T-cell (primary cell): Measurements from ENCODE around the gene RAB7A. TPM values are rescaled to one million over a fixed set of nuclear protein-coding genes. Genes with fewer than 3 reads are reported as not detected.
A peak's percentile ranks its signal among the peaks of the same experiment; 100 is the strongest.
"Not testable (repeated sequence)": the region's sequence is repeated elsewhere in the genome, so short reads cannot be mapped to it uniquely, and the experiment has no call there.

Experiments used
- ATAC-seq, 4 experiments: fragments of 200-7000 bp in 3 of 4; fragments of 150-1000 bp in 1 of 4; cut with Tn5 transposase; replicated peaks in 1 of 4; 1 replicate in 3 of 4; 2 replicates in 1 of 4; pipeline ENCODE4 v1.10.0; 2021; ENCODE audit warnings: moderate library complexity in 3 of 4, mild to moderate bottlenecking in 2 of 4, moderate number of reproducible peaks in 1 of 4
- CTCF ChIA-PET, 2 donors: fragments of 300-600 bp; sonication (Branson Sonifier 250); formaldehyde crosslinking; loops; one replicate each; lab custom pipeline; 2022; ENCODE audit warnings: antibody characterized with exemption in 2 of 2; lab: Charles Lee
- POLR2A ChIA-PET, 2 donors: fragments of 300-600 bp; sonication (Branson Sonifier 250); formaldehyde crosslinking; loops; one replicate each; lab custom pipeline; 2022; ENCODE audit warnings: antibody characterized with exemption in 2 of 2; lab: Charles Lee
- DNase-seq, 35 experiments: peaks; one replicate each; pipeline versions ENCODE4 v3.0.0 to v3.0.0-alpha.2; 2013 to 2023
- H3K27ac ChIP-seq: one replicate; pipeline ENCODE4 v1.5.1; 2013; ENCODE audit warnings: low read length
- H3K27me3 ChIP-seq, 2 experiments: replicated peaks in 1 of 2; 1 replicate in 1 of 2; 2 replicates in 1 of 2; pipeline versions ENCODE4 v1.6.1 to v1.7.0; 2013; ENCODE audit warnings: low read length in 1 of 2, mixed read lengths in 1 of 2; ENCODE audit not compliant: control insufficient read depth in 2 of 2, insufficient read depth in 2 of 2; ENCODE audit errors: extremely low read depth in 1 of 2
- H3K36me3 ChIP-seq, 2 donors: 1 replicate in 1 of 2; 2 replicates in 1 of 2; pipeline versions ENCODE4 v1.6.1 to v1.7.0; 2013; ENCODE audit warnings: low read length in 1 of 2; ENCODE audit not compliant: control insufficient read depth in 2 of 2, insufficient read depth in 1 of 2; ENCODE audit errors: extremely low read depth in 1 of 2
- H3K4me1 ChIP-seq, 2 experiments: 1 replicate in 1 of 2; 2 replicates in 1 of 2; pipeline versions ENCODE4 v1.6.1 to v1.7.0; 2013; ENCODE audit warnings: low read length in 2 of 2, mixed read lengths in 1 of 2; ENCODE audit not compliant: insufficient read depth in 2 of 2, control insufficient read depth in 1 of 2; ENCODE audit errors: extremely low read depth in 1 of 2
- H3K4me3 ChIP-seq, 2 donors: 1 replicate in 1 of 2; 2 replicates in 1 of 2; pipeline versions ENCODE4 v1.5.1 to v1.7.0; 2013; ENCODE audit warnings: mild to moderate bottlenecking in 2 of 2, low read length in 1 of 2, moderate library complexity in 1 of 2; ENCODE audit not compliant: control insufficient read depth in 1 of 2; ENCODE audit errors: extremely low read depth in 1 of 2
- H3K9me3 ChIP-seq: 2 replicates; pipeline ENCODE4 v1.7.0; 2013
- H3K27ac Mint-ChIP-seq, 2 donors: one replicate each; pipeline ENCODE4 v1.8.0; 2020 to 2021; ENCODE audit warnings: mild to moderate bottlenecking in 2 of 2, mixed read lengths in 2 of 2
- H3K27me3 Mint-ChIP-seq, 2 donors: one replicate each; pipeline ENCODE4 v1.8.0; 2021 to 2022; ENCODE audit warnings: mixed read lengths in 2 of 2
- H3K36me3 Mint-ChIP-seq: one replicate; pipeline ENCODE4 v1.8.0; 2021; ENCODE audit warnings: mixed read lengths
- H3K4me1 Mint-ChIP-seq, 3 donors: one replicate each; pipeline ENCODE4 v1.8.0; 2020 to 2022; ENCODE audit warnings: mixed read lengths in 3 of 3, mild to moderate bottlenecking in 1 of 3
- H3K4me3 Mint-ChIP-seq, 3 donors: one replicate each; pipeline ENCODE4 v1.8.0; 2020 to 2022; ENCODE audit warnings: mild to moderate bottlenecking in 3 of 3, mixed read lengths in 3 of 3, moderate library complexity in 3 of 3
- H3K9me3 Mint-ChIP-seq, 3 donors: one replicate each; pipeline ENCODE4 v1.8.0; 2020 to 2022; ENCODE audit warnings: mixed read lengths in 3 of 3
- WGBS: methylation state at CpG from one replicate; pipeline ENCODE4 v1.1.5; 2013; ENCODE audit warnings: missing lambda C conversion rate; ENCODE audit not compliant: insufficient coverage; 5-methylcytosine and 5-hydroxymethylcytosine counted together
- total RNA-seq, 35 experiments: library from RNA in 6 of 35; stranded (reverse) in 6 of 35; fragments of 120-200 nt in 1 of 35; gene quantifications; one replicate each; pipeline versions ENCODE4 v1.2.1 to v1.2.4 and lab custom pipeline; 2013 to 2026

RAB7A gene
- total RNA-seq, 5 donors from 2014 or later (not counting 1 experiment from before 2014, with no cell fraction given) = 130 to 161 (median 140) TPM

- WGBS = 89% methylated on average over 3 of the region's 7 CpGs
- DNase-seq, ATAC-seq, H3K27ac Mint-ChIP-seq, H3K36me3 Mint-ChIP-seq, H3K27me3 ChIP-seq, H3K4me1 ChIP-seq, H3K27ac ChIP-seq, H3K4me3 Mint-ChIP-seq, H3K27me3 Mint-ChIP-seq, H3K4me3 ChIP-seq, CTCF ChIA-PET, H3K36me3 ChIP-seq, H3K9me3 Mint-ChIP-seq, H3K9me3 ChIP-seq, H3K4me1 Mint-ChIP-seq: not testable (repeated sequence)
- POLR2A ChIA-PET = interaction anchor here in 1 of 2 donors (0.6 kb wide), 1 partner anchor 58 kb away, joined by 3 read pairs; no protein-coding TSS in a partner anchor
Observed at GRCh38 chr3:128829925-128830625, 104.1 kb downstream of the RAB7A start.

GRCh38 chr3:128830762-128831161, 104.8 kb downstream of the RAB7A start:
- H3K9me3 Mint-ChIP-seq, H3K27ac ChIP-seq, H3K27me3 Mint-ChIP-seq, H3K36me3 Mint-ChIP-seq, ATAC-seq, CTCF ChIA-PET, H3K4me3 Mint-ChIP-seq, POLR2A ChIA-PET, H3K27me3 ChIP-seq, H3K4me1 ChIP-seq, H3K9me3 ChIP-seq, H3K4me1 Mint-ChIP-seq, H3K4me3 ChIP-seq, H3K36me3 ChIP-seq, DNase-seq, H3K27ac Mint-ChIP-seq: not testable (repeated sequence)
- WGBS = 82% methylated on average over 5 of the region's 5 CpGs

- DNase-seq, H3K9me3 ChIP-seq, H3K27ac ChIP-seq, H3K4me1 ChIP-seq, H3K36me3 Mint-ChIP-seq, POLR2A ChIA-PET, CTCF ChIA-PET, ATAC-seq, H3K27me3 Mint-ChIP-seq, H3K36me3 ChIP-seq, H3K27me3 ChIP-seq, H3K27ac Mint-ChIP-seq, H3K9me3 Mint-ChIP-seq, H3K4me3 Mint-ChIP-seq, H3K4me1 Mint-ChIP-seq, H3K4me3 ChIP-seq: not testable (repeated sequence)
- 85% methylated on average over 3 of the region's 5 CpGs for WGBS
Observed at GRCh38 chr3:128832979-128833378, 107.0 kb downstream of the RAB7A start.

GRCh38 chr3:128835096-128835495, 109.1 kb downstream of the RAB7A start:
- Histone ChIP-seq H3K9me3 (no peaks in the 10 kb centered on the region), H3K4me1 (no peaks in the 10 kb centered on the region), H3K36me3 (no peaks in the 10 kb centered on the region), H3K27ac (no peak overlapping the region), H3K4me3 (no peak overlapping the region), H3K27me3 (peaks cover 0 to 3% of the 10 kb centered on the region in 2 experiments)
- 100% methylated on average over 1 of the region's 4 CpGs for WGBS
- ATAC-seq = no peak
- DNase-seq = no peak
- H3K27ac Mint-ChIP-seq = no peak overlapping the region
- ChIA-PET POLR2A (no interaction called here), CTCF (no interaction called here)
- no peaks in the 10 kb centered on the region for H3K27me3 Mint-ChIP-seq
- H3K4me3 Mint-ChIP-seq = no peak overlapping the region
- no peaks in the 10 kb centered on the region for H3K36me3 Mint-ChIP-seq
- H3K4me1 Mint-ChIP-seq = no peaks in the 10 kb centered on the region
- H3K9me3 Mint-ChIP-seq = no peaks in the 10 kb centered on the region

- ATAC-seq = no peak
- POLR2A ChIA-PET = no interaction called here
- Histone ChIP-seq H3K4me3 (no peak overlapping the region), H3K27ac (no peak overlapping the region), H3K4me1 (peaks cover 3 to 17% of the 10 kb centered on the region in 2 experiments), H3K36me3 (no peaks in the 10 kb centered on the region), H3K27me3 (no peaks in the 10 kb centered on the region), H3K9me3 (no peaks in the 10 kb centered on the region)
- Mint-ChIP-seq H3K36me3 (no peaks in the 10 kb centered on the region), H3K27me3 (no peaks in the 10 kb centered on the region), H3K4me1 (peaks cover 13 to 17% (median 14%) of the 10 kb centered on the region in 3 donors), H3K27ac (no peak overlapping the region), H3K4me3 (no peak overlapping the region), H3K9me3 (no peaks in the 10 kb centered on the region)
- WGBS = 100% methylated on average over 1 of the region's 10 CpGs
- no peak for DNase-seq
- CTCF ChIA-PET = no interaction called here
Observed at GRCh38 chr3:128841926-128842920, 116.2 kb downstream of the RAB7A start.

GRCh38 chr3:128844502-128844901, 118.5 kb downstream of the RAB7A start:
- ATAC-seq (no peak), DNase-seq (no peak)
- ChIA-PET POLR2A (no interaction called here), CTCF (interaction anchor here (0.7 to 3.1 kb wide), 2 partner anchors 64 to 163 kb away, joined by 3 to 17 read pairs; no protein-coding TSS in a partner anchor)
- 83% methylated on average over 1 of the region's 6 CpGs for WGBS
- no peaks in the 10 kb centered on the region for H3K36me3 ChIP-seq
- H3K27me3 Mint-ChIP-seq = no peaks in the 10 kb centered on the region
- H3K4me3 Mint-ChIP-seq = peak overlapping the region in 2 of 3 donors; percentile 80 to 83
- peak overlapping the region in 1 of 2 donors; percentile 13 for H3K27ac Mint-ChIP-seq
- peaks cover 3 to 17% of the 10 kb centered on the region in 2 experiments for H3K4me1 ChIP-seq
- H3K27me3 ChIP-seq = no peaks in the 10 kb centered on the region
- H3K36me3 Mint-ChIP-seq = no peaks in the 10 kb centered on the region
- H3K4me1 Mint-ChIP-seq = peaks cover 13 to 17% (median 14%) of the 10 kb centered on the region in 3 donors
- no peak overlapping the region for H3K4me3 ChIP-seq
- H3K9me3 ChIP-seq = no peaks in the 10 kb centered on the region
- H3K27ac ChIP-seq = no peak overlapping the region
- no peaks in the 10 kb centered on the region for H3K9me3 Mint-ChIP-seq
